Measurements from ENCODE around the gene MCC. TPM values are rescaled to one million over a fixed set of nuclear protein-coding genes. Genes with fewer than 3 reads are reported as not detected.

Gene MCC
- total and polyA plus RNA-seq, 2 of the 4 experiments (the other 2 are of a cell fraction), result 5.0 to 20.6 TPM

- Histone ChIP-seq H4K20me1 (ENCODE audit: insufficient read depth, low read length) (peaks cover 52% of the 10 kb centered on the region), H3K4ac (ENCODE audit: low read depth, low read length) (no peak overlapping the region), H2BK5ac (ENCODE audit: low read depth, low read length, poor library complexity, severe bottlenecking) (no peak overlapping the region), H2AK9ac (replicated peaks; ENCODE audit: low read depth, low read length, poor library complexity) (no peak overlapping the region), H4K5ac (ENCODE audit: low read depth, low read length) (no peak overlapping the region), H3K56ac (ENCODE audit: extremely low read depth, insufficient read depth, low read length) (no peak overlapping the region), H3K9me3 (ENCODE audit: control insufficient read depth, insufficient read depth, low read length) (no peaks in the 10 kb centered on the region), H3K36me3 (ENCODE audit: control insufficient read depth, insufficient read depth, low read length) (peaks cover 2% of the 10 kb centered on the region), H3K9ac (ENCODE audit: low read depth, low read length) (no peak overlapping the region), H3K27me3 (ENCODE audit: control insufficient read depth, insufficient read depth, low read length) (no peaks in the 10 kb centered on the region), H3K4me2 (ENCODE audit: low read depth, low read length) (no peak overlapping the region), H2AFZ (replicated peaks; ENCODE audit: low read length, poor library complexity) (no peak overlapping the region), H2BK20ac (ENCODE audit: low read depth, low read length) (no peak overlapping the region), H3K79me1 (ENCODE audit: low read depth in 1 of 2, low read length in 2 of 2) (peaks cover 33 to 34% of the 10 kb centered on the region in 2 experiments), H3K4me3 (ENCODE audit: insufficient read depth, low read depth, low read length) (no peak overlapping the region), H4K91ac (ENCODE audit: insufficient read depth, low read depth, low read length) (no peak overlapping the region), H2BK120ac (ENCODE audit: low read depth, low read length) (no peak overlapping the region), H3K23ac (ENCODE audit: low read depth, low read length) (no peak overlapping the region), H2AK5ac (ENCODE audit: low read depth, low read length) (no peak overlapping the region), H2BK15ac (ENCODE audit: low read depth, low read length) (no peak overlapping the region), H4K8ac (ENCODE audit: low read depth in 2 of 2, low read length in 2 of 2) (no peak overlapping the region), H3K27ac (ENCODE audit: insufficient read depth, low read length) (no peak overlapping the region), H3K4me1 (ENCODE audit: control insufficient read depth, insufficient read depth, low read length) (peaks cover 2% of the 10 kb centered on the region), H3K14ac (replicated peaks; ENCODE audit: low read depth, low read length) (no peak overlapping the region), H3K18ac (ENCODE audit: low read depth, low read length) (no peak overlapping the region), H3K9me1 (ENCODE audit: insufficient read depth, low read length) (peaks cover 2% of the 10 kb centered on the region)
- ChIA-PET POLR2A (ENCODE audit: unreplicated experiment) (no interaction called here), CTCF (interaction anchor here (0.9 kb wide), 1 partner anchor 11 kb away, joined by 3 read pairs; no protein-coding TSS in a partner anchor)
- no peak for TF ChIP-seq NFE2L2 (IDR thresholded peaks at IDR 0.05; ENCODE audit: low read depth, low read length)
- no peak for TF ChIP-seq USF2 (IDR thresholded peaks at IDR 0.05; ENCODE audit: low read depth, low read length)
- no peak for TF ChIP-seq ELK1 (IDR thresholded peaks at IDR 0.05; ENCODE audit: borderline replicate concordance, low read depth, low read length)
- no peak for TF ChIP-seq RAD21 (IDR thresholded peaks at IDR 0.05; ENCODE audit: low read length)
- no peak for TF ChIP-seq RFX5 (IDR thresholded peaks at IDR 0.05; ENCODE audit: low read depth, low read length)
- TF ChIP-seq CHD1 (IDR thresholded peaks at IDR 0.05; ENCODE audit: low read depth, low read length), result no peak
- no peak for TF ChIP-seq FOS (IDR thresholded peaks at IDR 0.05; ENCODE audit: low read depth, low read length)
- TF ChIP-seq POLR2A (IDR thresholded peaks at IDR 0.05; ENCODE audit: low read depth, low read length), result no peak
- no peak for TF ChIP-seq SMC3 (IDR thresholded peaks at IDR 0.05; ENCODE audit: low read depth, low read length)
- no peak for TF ChIP-seq CEBPB (IDR thresholded peaks at IDR 0.05; ENCODE audit: low read depth, low read length)
- no peak for TF ChIP-seq MAFK (IDR thresholded peaks at IDR 0.05; ENCODE audit: low read depth, low read length)
- no peak for TF ChIP-seq RCOR1 (IDR thresholded peaks at IDR 0.05; ENCODE audit: insufficient replicate concordance, low read length)
- TF ChIP-seq MAZ (IDR thresholded peaks at IDR 0.05; ENCODE audit: borderline replicate concordance, low read depth, low read length), result no peak
- TF ChIP-seq MXI1 (IDR thresholded peaks at IDR 0.05; ENCODE audit: borderline replicate concordance, low read depth, low read length), result no peak
- TF ChIP-seq CTCF (conservative IDR thresholded peaks at IDR 0.05; ENCODE audit: low read depth, low read length), result no peak
- TF ChIP-seq BHLHE40 (IDR thresholded peaks at IDR 0.05; ENCODE audit: low read depth, low read length), result no peak
- BruUV-seq (replicated peaks), result no TSS peak
- no peak for DNase-seq
- intact Hi-C loops (cut with micrococcal nuclease), result no loop called here
- ATAC-seq (ENCODE audit: low read depth), result no peak
- in situ Hi-C loops (cut with MboI; ENCODE audit: low sequenced_read_pairs), result no loop called here
- dilution Hi-C loops (cut with HindIII; ENCODE audit: low sequenced_read_pairs, unreplicated experiment), result no loop called here
- WGBS, 2 experiments (ENCODE audit: extremely low coverage in 2 of 2, insufficient read length in 1 of 2), result no CpG with 5 or more reads among the region's 3 CpGs
Measured at GRCh38 chr5:113283558-113283957, 204.7 kb downstream of the MCC start.
